ENCODE data around the gene CACNB1. TPM values are rescaled to one million over a fixed set of nuclear protein-coding genes. Genes with fewer than 3 reads are reported as not detected.

CACNB1 gene
- total and polyA plus RNA-seq, 2 of the 13 experiments (the other 11 are each of a cell fraction or from before 2014, with no cell fraction given), result 0.75 to 1.5 TPM

GRCh38 chr17:39231591-39232551 lies 34.4 kb upstream of the CACNB1 start (continued):
- no peak for TF ChIP-seq POGK (CRISPR knock-in tag; conservative IDR thresholded peaks at IDR 0.05)
- TF ChIP-seq PHF21A (CRISPR knock-in tag; IDR thresholded peaks at IDR 0.05), result no peak
- TF ChIP-seq MYNN (CRISPR knock-in tag; IDR thresholded peaks at IDR 0.05; ENCODE audit: low read depth), result no peak
- TF ChIP-seq ZNF563 (CRISPR knock-in tag; IDR thresholded peaks at IDR 0.05), result no peak
- no peak for TF ChIP-seq ZNF451 (CRISPR knock-in tag; IDR thresholded peaks at IDR 0.05)
- TF ChIP-seq TCF7L2 (IDR thresholded peaks at IDR 0.05; ENCODE audit: low read depth, low read length), result no peak
- TF ChIP-seq SOX5 (CRISPR knock-in tag; IDR thresholded peaks at IDR 0.05; ENCODE audit: borderline replicate concordance), result no peak
- no peak for TF ChIP-seq PAWR (CRISPR knock-in tag; IDR thresholded peaks at IDR 0.05; ENCODE audit: borderline replicate concordance)
- no peak for TF ChIP-seq SNAI1 (CRISPR knock-in tag; IDR thresholded peaks at IDR 0.05; ENCODE audit: borderline replicate concordance)
- no peak for TF ChIP-seq IRF1 (CRISPR knock-in tag; IDR thresholded peaks at IDR 0.05; ENCODE audit: low read depth)
- TF ChIP-seq FOXA3 (CRISPR knock-in tag; IDR thresholded peaks at IDR 0.05), result no peak
- no peak; the same call in 1 of the 2 replicates for TF ChIP-seq ZFP91 (CRISPR knock-in tag; IDR thresholded peaks at IDR 0.05; ENCODE audit: borderline replicate concordance)
- no peak for TF ChIP-seq SP1 (IDR thresholded peaks at IDR 0.05)
- TF ChIP-seq SP1 (CRISPR knock-in tag; IDR thresholded peaks at IDR 0.05), result no peak
- TF ChIP-seq KDM2A (CRISPR knock-in tag; IDR thresholded peaks at IDR 0.05; ENCODE audit: borderline replicate concordance, low read depth), result peak; percentile 49; the same call in 1 of the 2 replicates
- TF ChIP-seq CBFB (CRISPR knock-in tag; IDR thresholded peaks at IDR 0.05), result no peak
- no peak for TF ChIP-seq KLF11 (CRISPR knock-in tag; IDR thresholded peaks at IDR 0.05)
- no peak for TF ChIP-seq ZNF775 (CRISPR knock-in tag; IDR thresholded peaks at IDR 0.05; ENCODE audit: borderline replicate concordance)
- TF ChIP-seq EED (CRISPR knock-in tag; IDR thresholded peaks at IDR 0.05), result 0 out of 2 replicates have a peak, but pooled peaks have one; percentile 74
- no peak for TF ChIP-seq ZNF326 (CRISPR knock-in tag; IDR thresholded peaks at IDR 0.05; ENCODE audit: borderline replicate concordance)
- no peak for TF ChIP-seq ZNF235 (CRISPR knock-in tag; IDR thresholded peaks at IDR 0.05; ENCODE audit: borderline replicate concordance)
- TF ChIP-seq SMAD1 (CRISPR knock-in tag; IDR thresholded peaks at IDR 0.05; ENCODE audit: borderline replicate concordance, low read depth), result no peak
- peak; percentile 91 for TF ChIP-seq CTCF (CRISPR knock-in tag; IDR thresholded peaks at IDR 0.05)
- no peak for TF ChIP-seq ZNF160 (CRISPR knock-in tag; IDR thresholded peaks at IDR 0.05)
